ENCODE data around the gene NR1D2.

The NR1D2 gene

DNA sequence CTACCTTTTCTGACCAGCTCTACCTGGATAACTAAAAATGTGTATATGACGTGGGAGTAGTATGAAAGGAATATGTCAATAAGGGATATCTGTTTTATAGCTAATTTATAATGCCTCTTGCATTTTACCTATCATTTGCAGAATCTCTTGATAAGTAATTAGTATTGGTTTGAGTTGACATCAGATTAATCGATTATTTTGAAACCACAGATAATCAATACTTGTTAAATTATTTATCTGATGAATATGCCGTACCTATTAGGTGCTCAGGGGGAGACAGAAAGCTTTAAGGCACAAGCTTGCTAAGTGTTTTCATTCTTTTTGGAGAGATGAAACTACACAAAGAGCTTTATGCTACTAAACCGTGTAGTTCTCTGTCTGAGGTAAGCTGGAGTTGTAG, 24.3 kb downstream of the NR1D2 start:
- TF ChIP-seq CTCF (IDR thresholded peaks at IDR 0.05; ENCODE audit: low read depth, low read length) = no peak
- DNase-seq (ENCODE audit: low read depth, low spot score) = no peak
- no peak overlapping the region for H3K4me3 ChIP-seq (ENCODE audit: low read depth, low read length)
- in situ Hi-C loops (cut with HindIII; ENCODE audit: low sequenced_read_pairs) = no loop called here

DNA sequence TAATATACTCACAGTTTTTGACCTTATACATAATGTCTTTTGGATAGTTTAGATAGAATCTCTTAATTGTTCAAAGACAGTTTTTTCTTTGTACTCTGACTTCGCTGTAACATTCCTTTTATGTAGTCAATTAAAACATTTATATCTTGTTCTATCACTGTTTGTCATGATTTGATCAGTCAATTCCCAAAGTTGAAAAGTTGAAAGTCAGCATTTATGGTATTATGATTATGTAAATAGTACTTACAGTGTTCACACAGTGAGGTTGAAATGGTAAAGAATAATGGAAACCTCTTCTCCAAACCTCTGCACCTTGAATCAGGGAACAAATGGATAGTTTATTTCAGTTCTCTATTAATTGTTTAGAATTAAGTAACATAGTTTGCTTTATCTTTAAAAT, 26.6 kb downstream of the NR1D2 start:
- no peak overlapping the region for H3K4me3 ChIP-seq (ENCODE audit: low read depth, low read length)
- no peak for TF ChIP-seq CTCF (IDR thresholded peaks at IDR 0.05; ENCODE audit: low read depth, low read length)
- in situ Hi-C loops (cut with HindIII; ENCODE audit: low sequenced_read_pairs) = no loop called here
- no peak for DNase-seq (ENCODE audit: low read depth, low spot score)

DNA sequence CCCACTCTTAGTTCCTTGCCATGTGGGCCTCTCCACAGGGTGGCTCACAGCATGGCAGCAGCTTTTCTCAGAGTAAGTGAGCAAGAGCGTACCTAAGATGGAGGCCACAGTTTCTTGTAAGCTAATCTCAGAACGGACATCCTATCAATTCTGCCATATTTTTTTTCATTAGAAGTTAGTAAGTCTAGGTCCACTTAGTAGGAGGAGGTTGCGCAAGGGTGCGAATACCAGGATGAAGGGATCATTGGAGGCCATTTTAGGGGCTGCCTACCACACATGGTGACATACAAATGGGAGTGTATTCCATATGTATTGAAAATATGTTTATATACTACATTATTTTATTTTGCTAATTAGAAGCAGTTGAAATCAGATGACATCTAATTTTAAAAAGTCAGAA, 31.5 kb downstream of the NR1D2 start:
- no peak for DNase-seq (ENCODE audit: low read depth, low spot score)
- no peak overlapping the region for H3K4me3 ChIP-seq (ENCODE audit: low read depth, low read length)
- TF ChIP-seq CTCF (IDR thresholded peaks at IDR 0.05; ENCODE audit: low read depth, low read length) = no peak
- in situ Hi-C loops (cut with HindIII; ENCODE audit: low sequenced_read_pairs) = no loop called here

DNA sequence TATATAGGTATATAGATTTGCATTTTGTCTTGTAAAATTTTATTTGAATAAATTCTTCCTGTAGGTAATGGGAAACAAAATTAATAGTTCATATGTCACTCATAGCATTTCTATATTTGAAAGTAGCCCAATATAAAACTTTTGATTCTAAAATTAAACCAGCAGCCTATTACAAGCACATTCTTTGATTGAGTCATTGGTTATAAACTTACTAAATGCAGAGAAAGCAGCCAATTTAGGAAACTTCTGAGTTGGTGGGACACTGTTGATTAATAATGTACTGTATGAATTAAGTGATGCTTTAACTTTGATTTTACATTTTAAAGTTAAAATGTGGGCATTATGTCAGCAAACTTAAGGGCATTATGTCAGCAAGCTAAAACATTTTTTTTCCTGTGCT, 34.5 kb downstream of the NR1D2 start:
- DNase-seq (ENCODE audit: low read depth, low spot score) = no peak
- in situ Hi-C loops (cut with HindIII; ENCODE audit: low sequenced_read_pairs) = no loop called here
- TF ChIP-seq CTCF (IDR thresholded peaks at IDR 0.05; ENCODE audit: low read depth, low read length) = no peak
- no peak overlapping the region for H3K4me3 ChIP-seq (ENCODE audit: low read depth, low read length)

GRCh38 chr3:23981136-23981535, 36.0 kb downstream of the NR1D2 start:
- TF ChIP-seq CTCF (IDR thresholded peaks at IDR 0.05; ENCODE audit: low read depth, low read length) = no peak
- in situ Hi-C loops (cut with HindIII; ENCODE audit: low sequenced_read_pairs) = no loop called here
- DNase-seq (ENCODE audit: low read depth, low spot score) = no peak
- H3K4me3 ChIP-seq (ENCODE audit: low read depth, low read length) = no peak overlapping the region

GRCh38 chr3:23981955-23982354, 36.9 kb downstream of the NR1D2 start:
- no peak overlapping the region for H3K4me3 ChIP-seq (ENCODE audit: low read depth, low read length)
- DNase-seq (ENCODE audit: low read depth, low spot score) = no peak
- in situ Hi-C loops (cut with HindIII; ENCODE audit: low sequenced_read_pairs) = no loop called here
- TF ChIP-seq CTCF (IDR thresholded peaks at IDR 0.05; ENCODE audit: low read depth, low read length) = no peak

DNA sequence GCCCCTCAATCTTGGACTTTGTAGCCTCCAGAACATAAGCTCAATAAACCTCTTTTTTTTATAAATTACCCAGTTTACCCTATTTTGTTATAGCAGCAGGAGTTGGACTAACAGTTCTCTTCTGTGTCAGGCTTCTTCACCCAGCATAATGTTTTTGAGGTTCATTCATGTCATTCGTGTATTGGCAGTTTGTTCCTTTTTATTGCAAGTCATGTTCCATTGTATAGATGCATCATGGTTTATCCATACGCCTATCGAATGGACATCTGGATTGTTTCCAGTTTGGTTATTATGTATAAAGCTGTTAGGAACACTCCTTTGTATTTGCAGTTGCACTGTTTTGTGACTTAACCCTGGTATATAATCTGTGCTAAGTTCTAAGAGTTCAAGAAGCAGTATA, 39.8 kb downstream of the NR1D2 start:
- in situ Hi-C loops (cut with HindIII; ENCODE audit: low sequenced_read_pairs) = no loop called here
- TF ChIP-seq CTCF (IDR thresholded peaks at IDR 0.05; ENCODE audit: low read depth, low read length) = no peak
- no peak overlapping the region for H3K4me3 ChIP-seq (ENCODE audit: low read depth, low read length)
- DNase-seq (ENCODE audit: low read depth, low spot score) = no peak
